NK-92 (cell line): ENCODE measurements around the gene PDE6G.
A peak's percentile ranks its signal among the peaks of the same experiment; 100 is the strongest.
"Not testable (repeated sequence)": the region's sequence is repeated elsewhere in the genome, so short reads cannot be mapped to it uniquely, and the experiment has no call there.

Source experiments
- DNase-seq: peaks from one replicate; lab custom pipeline; 2025; ENCODE audit not compliant: unreplicated experiment; lab: John Stamatoyannopoulos, UW

Gene PDE6G

DNA sequence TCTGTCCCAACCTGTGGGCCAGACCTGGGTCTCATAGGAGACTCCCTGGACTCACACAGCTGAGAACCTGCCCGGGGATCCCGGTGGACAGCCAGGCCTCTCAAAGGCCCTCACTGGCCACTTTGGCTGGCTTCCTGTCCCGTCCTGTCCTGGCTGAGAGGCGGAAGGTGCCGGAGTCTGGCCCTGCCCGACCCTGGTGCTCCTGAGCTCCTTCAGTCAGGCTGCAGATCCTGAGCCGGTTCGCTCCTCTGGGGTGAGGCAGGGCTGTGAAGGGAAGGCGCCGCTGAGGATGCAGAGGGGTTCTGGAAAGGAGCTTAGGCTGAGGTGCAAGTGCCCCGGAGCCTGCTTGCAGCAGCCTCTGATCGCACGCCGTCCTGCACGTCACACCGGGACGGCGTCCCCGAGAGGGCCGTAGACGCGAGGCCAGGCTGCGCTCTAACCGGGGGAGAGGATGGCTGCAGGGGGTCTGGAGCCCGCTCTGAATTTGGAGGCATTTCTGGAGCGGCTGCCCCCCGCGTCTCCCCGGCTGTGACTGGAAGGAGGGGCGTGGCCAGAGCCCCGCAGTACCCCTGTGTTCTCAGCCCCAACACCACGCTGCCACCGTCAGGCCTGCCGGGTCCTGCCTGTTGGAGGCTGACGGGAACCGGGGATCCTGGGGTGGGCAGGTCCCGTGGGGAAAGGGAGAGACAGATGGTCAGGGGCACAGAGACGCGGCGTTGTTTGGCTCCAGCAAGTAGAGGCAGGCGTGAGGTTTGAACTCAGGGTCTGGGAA is 31.6 kb upstream of the PDE6G start:
- no peak for DNase-seq

- DNase-seq = no peak
Observed at GRCh38 chr17:81686614-81687013, 30.3 kb upstream of the PDE6G start.

DNA sequence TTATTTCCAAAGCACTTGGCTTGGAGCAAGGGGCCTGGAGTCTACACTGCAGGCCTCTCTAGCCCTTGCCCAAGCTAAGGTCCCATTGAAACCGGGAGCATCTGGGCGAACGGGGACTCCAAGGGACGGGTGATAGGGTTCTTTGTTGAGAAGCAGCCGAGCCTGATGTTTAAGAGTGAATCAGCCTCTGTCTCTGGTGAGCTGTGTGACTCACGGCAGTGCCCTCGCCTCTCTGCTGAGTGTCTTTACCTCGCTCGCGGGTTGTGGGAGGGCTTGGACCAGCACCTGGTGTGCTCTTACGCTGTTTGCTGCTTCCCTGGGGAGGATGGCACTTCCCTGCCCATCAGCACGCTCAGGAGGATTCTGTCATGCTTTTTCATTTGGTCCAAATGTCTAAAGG is 28.8 kb upstream of the PDE6G start:
- no peak for DNase-seq

GRCh38 chr17:81684442-81684911 is 28.1 kb upstream of the PDE6G start:
- no peak for DNase-seq

GRCh38 chr17:81683584-81684441 is 27.5 kb upstream of the PDE6G start, which contains the start of the genes ARL16 and HGS:
TSS of gene ARL16 (minus strand) at chr17:81683797. CDS start at chr17:81683753, 44 bp downstream.
TSS of gene HGS (plus strand) at chr17:81684011. CDS start at chr17:81684067, 56 bp downstream.
- DNase-seq = peak; percentile 88

DNA sequence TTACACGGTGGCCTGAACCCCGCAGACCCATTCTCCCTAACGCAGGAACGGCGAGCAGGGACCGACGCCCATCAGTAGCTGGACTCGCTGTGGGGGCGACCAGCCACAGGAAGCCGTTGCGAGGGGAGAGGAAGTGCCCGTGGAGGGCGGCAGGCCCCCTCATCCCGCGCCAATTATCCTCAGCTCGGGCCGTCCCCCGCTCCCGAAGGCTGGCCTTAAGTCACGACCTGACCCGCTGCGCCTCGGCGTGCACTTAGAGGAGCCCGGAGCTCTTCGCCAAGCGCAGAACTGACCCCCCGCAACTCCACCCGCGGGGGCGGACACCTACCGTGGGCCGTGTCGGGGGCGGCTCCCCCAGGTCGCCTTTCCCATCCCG is 26.9 kb upstream of the PDE6G start:
- DNase-seq = no peak

DNA sequence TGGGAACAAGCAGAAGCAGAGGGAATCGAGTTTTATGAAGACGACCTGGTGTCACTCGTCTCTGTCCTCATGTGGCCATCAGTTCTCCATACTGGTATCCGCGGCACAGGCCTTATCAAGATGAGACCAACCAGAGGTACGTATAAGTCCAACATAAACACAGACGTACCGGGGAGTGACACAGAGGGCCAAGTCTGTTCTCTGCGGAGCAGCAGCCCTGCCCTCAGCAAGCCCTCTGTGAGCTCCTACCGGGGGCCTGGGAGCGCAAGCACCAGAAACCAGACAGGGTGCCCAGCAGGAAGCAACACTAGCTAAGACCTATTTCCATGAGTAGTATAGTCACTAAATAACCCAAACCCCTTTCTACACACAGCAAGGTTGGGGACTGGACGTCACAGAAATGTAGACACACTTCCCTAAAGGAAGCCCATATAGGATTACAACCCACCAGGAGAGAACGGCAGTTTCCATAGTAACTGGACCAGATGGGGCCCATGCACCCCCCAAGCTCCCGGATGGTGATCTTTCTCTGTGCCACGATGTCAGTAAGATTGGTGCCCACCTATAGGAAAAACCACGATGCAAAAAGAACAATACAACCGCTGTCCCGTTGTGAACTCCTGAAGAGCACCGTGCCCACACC is 26.3 kb upstream of the PDE6G start:
- DNase-seq = no peak

GRCh38 chr17:81681672-81682071 is 25.3 kb upstream of the PDE6G start:
- no peak for DNase-seq

DNA sequence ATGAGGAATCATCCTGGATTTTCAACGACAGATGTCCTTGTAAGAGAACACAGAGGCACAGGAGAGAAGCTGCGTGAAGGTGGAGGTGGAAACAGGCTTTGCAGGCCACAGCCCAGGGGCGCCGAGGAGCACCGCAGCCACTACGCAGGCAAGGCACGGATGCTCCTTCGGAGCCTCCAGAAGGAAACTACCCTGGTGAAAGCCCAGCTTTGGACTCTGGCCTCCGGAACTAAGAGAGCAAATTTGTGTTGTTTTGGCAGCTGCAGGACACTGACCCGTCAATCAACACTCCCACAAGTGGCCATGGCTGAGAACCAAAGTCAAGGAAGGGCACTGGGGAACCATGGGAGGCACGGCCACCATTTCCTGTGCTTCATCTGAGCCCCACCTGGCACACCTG is 23.8 kb upstream of the PDE6G start:
- DNase-seq = no peak

- no peak for DNase-seq
Observed at GRCh38 chr17:81676906-81677305, 20.6 kb upstream of the PDE6G start.

GRCh38 chr17:81675515-81676221 is 19.3 kb upstream of the PDE6G start:
- not testable (repeated sequence) for DNase-seq

DNA sequence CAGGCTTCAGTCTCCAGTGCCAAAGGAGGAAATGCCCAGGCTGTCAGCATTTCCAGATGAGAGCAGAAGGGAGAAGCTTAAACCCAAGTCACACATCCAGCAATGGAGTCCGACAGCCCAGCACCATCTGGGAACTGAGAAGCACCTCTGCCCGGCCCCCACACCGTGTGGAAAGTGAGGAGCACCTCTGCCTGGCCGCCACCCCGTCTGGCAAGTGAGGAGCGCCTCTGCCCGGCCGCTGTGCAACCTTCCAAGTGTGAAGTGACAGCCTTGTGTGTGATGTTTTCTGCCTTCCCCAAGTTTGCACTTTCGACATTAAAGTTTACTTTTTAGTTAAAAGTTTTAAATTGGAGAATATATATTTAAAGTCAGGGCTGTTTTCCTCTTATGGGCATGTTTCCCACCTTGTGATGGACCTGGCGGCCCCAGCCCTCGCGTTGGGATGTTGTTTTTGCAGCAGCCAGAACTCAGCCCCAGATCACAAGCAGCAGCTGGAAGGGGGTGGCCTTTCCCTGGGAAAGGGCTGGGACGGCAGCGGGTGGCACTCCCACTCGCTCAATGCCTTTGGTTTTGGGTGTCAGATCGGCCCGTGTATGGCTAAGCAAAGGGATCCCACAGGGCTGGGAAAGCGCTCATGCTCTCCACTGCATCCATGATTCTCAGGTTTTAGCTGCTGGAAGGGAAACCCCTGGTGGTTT is 17.4 kb upstream of the PDE6G start:
- no peak for DNase-seq

GRCh38 chr17:81672954-81673353 is 16.6 kb upstream of the PDE6G start:
- DNase-seq = no peak

DNA sequence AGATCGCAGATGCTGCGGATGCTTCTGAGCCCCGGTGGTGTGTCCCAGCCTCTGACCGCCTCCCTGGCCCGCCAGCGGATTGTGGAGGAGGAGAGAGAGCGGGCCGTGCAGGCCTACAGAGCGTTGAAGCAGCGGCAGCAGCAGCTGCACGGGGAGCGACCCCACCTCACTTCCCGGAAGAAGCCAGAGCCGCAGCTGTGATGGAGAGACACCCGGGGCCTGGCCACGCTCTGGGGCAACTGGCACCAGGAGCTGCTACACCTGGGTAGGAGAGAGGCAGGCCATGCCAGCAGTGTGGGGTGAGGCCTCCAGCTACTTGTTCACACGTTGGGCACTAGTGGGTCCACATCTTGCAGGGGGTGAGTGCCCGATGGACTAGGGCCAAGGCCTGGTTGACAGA is 16.2 kb upstream of the PDE6G start:
- no peak for DNase-seq

DNA sequence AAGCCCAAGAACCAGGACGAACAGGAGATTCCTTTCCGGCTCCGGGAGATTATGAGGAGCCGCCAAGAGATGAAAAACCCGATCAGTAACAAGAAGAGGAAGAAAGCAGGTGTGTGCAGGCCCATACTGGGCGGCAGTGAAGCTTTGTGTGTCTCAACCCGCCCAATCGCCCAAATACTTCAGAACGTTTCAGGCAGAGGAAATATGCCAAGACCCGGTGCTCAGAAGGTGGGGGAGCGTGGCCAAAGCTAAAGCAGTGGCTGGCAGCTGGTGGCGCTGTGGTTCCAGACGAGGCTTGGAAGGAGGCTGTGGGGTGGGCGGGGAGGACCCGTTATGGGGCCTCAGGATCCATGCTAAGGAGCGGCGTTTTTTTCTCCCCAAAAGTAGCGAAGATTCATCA is 11.4 kb upstream of the PDE6G start:
- no peak for DNase-seq

DNA sequence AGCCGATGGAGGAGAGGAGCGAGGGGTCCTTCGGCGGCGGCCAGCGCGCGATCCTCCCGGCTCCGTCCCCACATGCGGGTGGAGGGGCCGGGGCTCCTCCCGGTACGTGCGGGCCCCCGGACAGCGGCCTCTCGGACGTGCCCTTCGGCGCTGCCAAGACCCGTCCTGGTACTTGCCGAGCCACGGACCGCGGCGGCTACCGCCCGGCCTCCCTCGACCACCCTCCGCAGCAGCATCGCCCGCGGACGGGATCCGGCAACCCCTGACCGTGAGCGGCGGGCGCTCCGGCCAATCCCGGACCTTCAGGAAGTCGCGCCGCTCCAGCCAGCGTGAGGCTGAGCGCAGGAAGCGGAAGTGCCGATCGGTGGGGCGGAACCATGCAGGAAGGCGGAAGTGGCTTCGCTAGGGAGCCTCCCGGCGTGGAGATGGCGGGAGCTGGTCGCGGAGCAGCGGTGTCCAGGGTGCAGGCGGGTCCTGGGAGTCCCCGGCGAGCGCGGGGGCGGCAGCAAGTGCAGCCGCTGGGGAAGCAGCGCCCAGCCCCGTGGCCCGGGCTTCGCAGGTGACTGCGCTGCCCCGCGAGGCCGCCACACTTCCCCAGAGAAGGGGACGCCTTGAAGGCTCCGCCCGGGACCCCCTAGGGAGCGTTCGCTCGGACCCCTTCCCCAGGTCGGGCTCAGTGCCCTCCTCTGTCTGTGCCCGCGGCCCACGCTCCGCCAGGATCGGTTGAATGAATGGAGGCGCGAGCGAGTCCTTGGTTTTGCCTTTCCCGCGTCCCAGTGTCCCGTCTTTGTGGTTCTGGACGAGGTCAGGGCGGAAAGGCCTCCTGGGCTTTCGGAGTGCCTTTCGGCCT is 10.2 kb upstream of the PDE6G start, which contains the start of the genes CCDC137 and OXLD1:
CCDC137 (plus strand) TSS at position 396 of the 850 bp plus-strand sequence; CDS start at position 426, 30 bp downstream.
OXLD1 (minus strand) TSS at position 264 of the 850 bp plus-strand sequence; CDS start at position 236, 28 bp downstream.
- peak; percentile 66 for DNase-seq

- no peak for DNase-seq
Observed at GRCh38 chr17:81666092-81666341, 9.7 kb upstream of the PDE6G start.

DNA sequence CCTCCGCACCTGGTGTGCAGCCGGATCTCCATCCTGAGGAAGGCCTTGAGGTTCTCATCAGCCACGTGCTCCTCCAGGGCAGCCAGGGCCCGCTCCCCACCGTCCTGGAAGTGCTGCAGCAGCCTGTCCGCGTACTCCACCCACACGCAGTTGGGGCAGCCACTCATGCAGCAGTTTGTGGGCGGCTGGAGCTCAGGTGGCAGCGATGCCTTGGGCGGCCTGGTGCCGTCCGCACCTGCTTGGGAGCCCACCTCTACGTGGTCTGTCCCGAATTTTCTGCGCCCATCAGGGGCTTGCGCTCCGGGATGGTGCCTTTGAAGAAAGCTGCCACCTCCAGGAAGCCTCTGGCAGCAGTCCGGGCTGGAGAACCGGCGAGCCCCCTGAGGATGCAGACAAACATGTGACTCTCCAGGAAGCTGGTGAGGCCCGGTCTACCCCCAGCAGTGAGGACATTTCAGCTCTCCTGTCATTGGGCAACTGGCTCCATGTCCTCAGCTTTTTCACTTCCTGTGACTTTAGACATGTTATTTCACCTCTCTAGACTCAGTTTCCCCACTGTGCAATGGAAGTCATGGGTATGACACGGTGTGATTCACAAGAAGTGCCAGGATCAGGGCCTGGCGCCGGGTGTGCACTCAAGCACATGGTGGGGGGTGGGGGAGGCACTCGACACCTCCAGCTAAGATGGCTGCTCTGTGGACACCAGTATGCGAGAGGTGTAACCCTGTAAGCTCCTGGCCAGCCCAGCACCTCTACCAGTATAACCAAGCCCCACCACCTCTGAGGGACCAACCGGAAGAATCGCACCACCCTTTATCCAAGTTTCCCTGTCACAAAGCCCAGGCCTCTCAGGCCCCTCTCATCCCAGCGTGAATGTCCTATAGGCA is 9.1 kb upstream of the PDE6G start:
- DNase-seq = no peak
